ENCODE measurements around the gene RAB34. TPM values are rescaled to one million over a fixed set of nuclear protein-coding genes. Genes with fewer than 3 reads are reported as not detected.

Gene RAB34
- total RNA-seq, 4 donors from 2014 or later: 43.0 to 133 (median 98.7) TPM

DNA sequence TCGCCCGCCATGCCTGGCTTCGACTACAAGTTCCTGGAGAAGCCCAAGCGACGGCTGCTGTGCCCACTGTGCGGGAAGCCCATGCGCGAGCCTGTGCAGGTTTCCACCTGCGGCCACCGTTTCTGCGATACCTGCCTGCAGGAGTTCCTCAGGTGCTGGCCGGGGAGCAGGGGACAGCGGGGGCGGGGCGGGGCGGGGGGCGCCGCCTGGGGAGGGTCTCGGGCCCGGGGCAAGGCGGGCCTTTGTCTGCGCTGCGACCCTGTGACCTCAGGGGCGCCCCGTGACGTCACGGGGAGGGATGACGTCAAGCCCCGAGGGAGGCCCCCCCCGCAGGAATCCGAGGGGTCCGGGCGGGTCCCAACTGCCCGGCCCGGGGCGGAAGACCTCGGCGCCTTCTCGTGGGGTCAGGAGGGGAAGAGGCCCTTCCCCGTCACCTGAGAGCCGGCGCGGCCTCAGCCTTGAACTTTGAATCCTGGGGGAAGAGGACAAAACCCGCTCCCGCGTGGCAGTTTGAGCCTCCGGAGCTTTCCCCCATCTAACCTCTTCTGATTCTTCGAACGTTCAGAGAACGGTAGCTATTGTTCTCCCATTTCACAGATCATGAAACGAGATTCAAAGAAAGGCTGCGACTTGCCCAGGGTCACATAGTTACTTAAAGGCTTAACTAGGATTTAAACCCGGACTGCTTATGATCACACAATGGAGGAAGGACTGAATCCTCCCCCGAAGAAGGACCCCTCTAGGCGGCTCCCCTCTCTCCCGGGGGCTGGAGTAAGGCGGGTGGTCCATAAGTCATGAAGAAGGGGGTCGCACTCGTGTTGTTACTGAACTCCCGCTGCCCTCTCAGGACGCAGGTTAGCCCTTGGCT, 26.7 kb upstream of the RAB34 start:
- TF ChIP-seq, protein P1, sequence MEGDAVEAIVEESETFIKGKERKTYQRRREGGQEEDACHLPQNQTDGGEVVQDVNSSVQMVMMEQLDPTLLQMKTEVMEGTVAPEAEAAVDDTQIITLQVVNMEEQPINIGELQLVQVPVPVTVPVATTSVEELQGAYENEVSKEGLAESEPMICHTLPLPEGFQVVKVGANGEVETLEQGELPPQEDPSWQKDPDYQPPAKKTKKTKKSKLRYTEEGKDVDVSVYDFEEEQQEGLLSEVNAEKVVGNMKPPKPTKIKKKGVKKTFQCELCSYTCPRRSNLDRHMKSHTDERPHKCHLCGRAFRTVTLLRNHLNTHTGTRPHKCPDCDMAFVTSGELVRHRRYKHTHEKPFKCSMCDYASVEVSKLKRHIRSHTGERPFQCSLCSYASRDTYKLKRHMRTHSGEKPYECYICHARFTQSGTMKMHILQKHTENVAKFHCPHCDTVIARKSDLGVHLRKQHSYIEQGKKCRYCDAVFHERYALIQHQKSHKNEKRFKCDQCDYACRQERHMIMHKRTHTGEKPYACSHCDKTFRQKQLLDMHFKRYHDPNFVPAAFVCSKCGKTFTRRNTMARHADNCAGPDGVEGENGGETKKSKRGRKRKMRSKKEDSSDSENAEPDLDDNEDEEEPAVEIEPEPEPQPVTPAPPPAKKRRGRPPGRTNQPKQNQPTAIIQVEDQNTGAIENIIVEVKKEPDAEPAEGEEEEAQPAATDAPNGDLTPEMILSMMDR (IDR thresholded peaks at IDR 0.05; ENCODE audit: low read depth): no peak

DNA sequence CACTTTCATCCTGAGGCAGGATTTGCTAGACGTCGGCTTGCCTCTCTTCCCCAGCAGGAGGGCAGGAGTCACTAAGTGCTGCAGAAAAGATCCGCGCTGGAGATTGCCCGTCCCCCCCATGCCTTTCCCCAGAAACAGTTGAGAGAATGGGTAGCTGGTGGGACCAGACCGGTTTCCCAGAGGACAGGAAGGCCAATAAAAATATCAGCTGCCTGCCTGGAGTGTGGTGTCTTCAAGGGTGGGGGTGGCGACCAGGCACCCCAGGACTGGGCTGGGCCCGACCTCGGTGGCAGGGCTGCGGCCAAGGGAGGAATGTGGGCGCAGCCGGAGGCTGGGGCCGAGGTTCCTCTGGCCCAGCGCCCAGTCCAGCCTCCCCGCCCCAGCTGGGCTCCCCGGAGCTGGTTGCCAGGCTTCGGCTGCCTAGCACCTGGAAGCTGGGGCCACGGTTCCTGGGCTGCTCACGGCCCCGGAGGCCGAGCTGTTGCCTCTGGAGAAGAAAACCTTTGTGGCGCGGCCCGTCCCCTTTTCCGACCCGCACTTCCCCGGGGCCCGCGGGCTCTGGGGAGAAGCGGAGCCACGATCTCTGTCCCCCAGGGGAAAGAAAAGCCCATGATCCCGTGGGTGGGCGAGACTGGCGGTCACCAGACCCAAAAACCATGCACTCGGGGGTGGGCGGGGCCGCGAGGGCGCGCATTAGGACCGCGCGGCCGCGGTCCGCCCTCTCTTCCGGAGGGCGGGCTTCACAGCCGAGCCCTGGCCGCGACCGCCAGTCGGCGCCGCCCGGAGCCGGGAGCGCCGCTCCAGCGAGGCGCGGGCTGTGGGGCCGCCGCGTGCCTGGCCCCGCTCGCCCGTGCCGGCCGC, 25.8 kb upstream of the RAB34 start, which contains the start of gene TRAF4:
TSS of gene TRAF4 (plus strand) at position 769 of the 861 bp plus-strand sequence. CDS start 102 bp downstream, outside the sequence.
- TF ChIP-seq, protein P1 (IDR thresholded peaks at IDR 0.05; ENCODE audit: low read depth): no peak

GRCh38 chr17:28741358-28742349, 24.0 kb upstream of the RAB34 start:
- TF ChIP-seq, protein P1 (IDR thresholded peaks at IDR 0.05; ENCODE audit: low read depth): no peak

- TF ChIP-seq, protein P1 (IDR thresholded peaks at IDR 0.05; ENCODE audit: low read depth): no peak
Observed at GRCh38 chr17:28740406-28741357, 23.0 kb upstream of the RAB34 start.

DNA sequence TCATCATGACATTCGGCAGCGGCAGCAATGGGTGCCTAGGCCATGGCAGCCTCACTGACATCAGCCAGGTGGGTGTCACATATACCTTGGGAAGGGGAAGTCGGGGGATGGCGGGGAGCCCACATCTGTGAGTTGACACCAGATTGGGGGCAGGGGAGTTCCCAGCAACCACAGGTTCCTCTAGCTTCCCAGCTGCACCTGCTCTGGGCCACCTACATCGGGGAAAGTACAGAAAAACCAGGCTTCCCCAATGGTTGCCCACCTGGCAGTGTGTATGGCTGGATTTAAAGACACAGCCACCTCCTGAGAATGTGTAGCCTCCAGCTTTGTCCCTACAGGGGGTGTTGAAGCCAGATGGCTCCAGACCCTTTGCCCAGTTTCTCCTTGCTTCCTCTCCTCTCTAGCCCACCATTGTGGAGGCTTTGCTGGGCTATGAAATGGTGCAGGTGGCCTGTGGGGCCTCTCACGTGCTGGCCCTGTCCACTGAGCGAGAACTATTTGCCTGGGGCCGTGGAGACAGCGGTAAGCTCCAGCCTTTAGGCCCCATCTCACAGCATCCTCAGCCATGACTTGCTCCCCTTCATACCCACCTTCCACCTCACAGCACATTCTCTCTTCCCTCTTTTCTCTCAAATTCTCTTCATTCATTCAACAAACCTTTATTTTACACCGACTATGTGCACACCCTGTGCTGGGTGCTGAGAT, 21.2 kb upstream of the RAB34 start:
- TF ChIP-seq, protein P1 (IDR thresholded peaks at IDR 0.05; ENCODE audit: low read depth): no peak

Measured in subcutaneous adipose tissue (tissue), 4 donors.